Ectodermal cell (in vitro differentiated cells): ENCODE results near the gene ASTN2.

Source experiments
- H3K27ac ChIP-seq: 2 replicates; pipeline ENCODE4 v1.7.0; 2013; ENCODE audit warnings: mild to moderate bottlenecking, low read depth, low read length; ENCODE audit not compliant: insufficient read depth, poor library complexity, severe bottlenecking
- H3K27me3 ChIP-seq: 2 replicates; pipeline ENCODE4 v1.7.0; 2013; ENCODE audit warnings: mild to moderate bottlenecking, low read length; ENCODE audit not compliant: insufficient read depth, control insufficient read depth, poor library complexity, severe bottlenecking
- H3K36me3 ChIP-seq: one replicate; pipeline ENCODE4 v1.7.0; 2013; ENCODE audit warnings: low read length; ENCODE audit not compliant: control insufficient read depth, insufficient read depth
- H3K4me1 ChIP-seq: one replicate; pipeline ENCODE4 v1.7.0; 2013; ENCODE audit warnings: low read length; ENCODE audit not compliant: control insufficient read depth, insufficient read depth
- H3K4me3 ChIP-seq: 2 replicates; pipeline ENCODE4 v1.7.0; 2013; ENCODE audit warnings: low read depth, low read length, control low read depth; ENCODE audit not compliant: insufficient read depth
- H3K9me3 ChIP-seq: 2 replicates; pipeline ENCODE4 v1.7.0; 2013; ENCODE audit warnings: mild to moderate bottlenecking, low read length, moderate library complexity; ENCODE audit not compliant: control insufficient read depth
- WGBS, 2 experiments: methylation state at CpG; one replicate each; pipeline ENCODE4 v1.1.7; 2013; ENCODE audit warnings: missing lambda C conversion rate in 2 of 2; 5-methylcytosine and 5-hydroxymethylcytosine counted together

The ASTN2 gene

DNA sequence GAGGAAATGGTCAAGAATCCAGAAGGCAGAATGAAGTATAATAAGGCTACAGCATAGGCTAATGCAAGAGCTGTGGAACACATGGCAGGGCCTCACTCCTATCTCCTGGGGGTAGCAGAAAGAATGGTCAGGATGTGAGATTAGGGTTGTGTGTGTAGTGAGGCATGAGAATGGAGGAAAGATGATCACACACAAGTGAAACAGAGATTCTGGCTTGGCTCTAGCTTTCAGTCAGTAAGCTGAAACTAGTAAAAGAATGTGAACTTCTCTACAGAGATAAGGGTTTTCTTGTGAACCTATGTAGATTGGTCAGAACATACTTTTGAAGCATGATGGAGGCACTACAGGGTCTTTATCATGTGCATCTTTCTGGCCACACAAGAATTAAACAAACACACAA, 298.8 kb downstream of the ASTN2 start:
- no peaks in the 10 kb centered on the region for H3K9me3 ChIP-seq
- no peak overlapping the region for H3K27ac ChIP-seq
- H3K27me3 ChIP-seq: no peaks in the 10 kb centered on the region
- H3K4me3 ChIP-seq: no peak overlapping the region
- no peaks in the 10 kb centered on the region for H3K4me1 ChIP-seq
- H3K36me3 ChIP-seq: no peaks in the 10 kb centered on the region

DNA sequence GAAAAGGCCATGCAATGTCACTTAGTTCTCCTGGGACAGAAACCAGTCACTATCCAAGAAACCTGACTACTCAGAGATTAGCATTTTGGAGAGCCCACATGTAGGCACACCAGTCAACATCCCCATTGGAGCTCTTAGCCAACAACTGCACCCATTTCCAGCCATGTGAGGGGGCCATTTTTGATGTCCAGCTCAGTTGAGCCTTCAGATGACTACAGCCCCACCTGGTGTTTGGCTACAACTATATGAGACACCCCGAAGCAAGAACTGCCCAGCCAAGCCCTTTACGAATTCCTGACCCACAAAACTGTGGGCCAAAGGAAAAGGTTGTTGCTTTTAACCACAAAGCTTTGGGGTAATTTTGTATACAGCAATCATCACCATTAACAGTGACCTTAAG, 300.1 kb downstream of the ASTN2 start:
- Histone ChIP-seq H3K4me1 (no peaks in the 10 kb centered on the region), H3K4me3 (no peak overlapping the region), H3K27me3 (no peaks in the 10 kb centered on the region), H3K36me3 (no peaks in the 10 kb centered on the region), H3K27ac (no peak overlapping the region), H3K9me3 (no peaks in the 10 kb centered on the region)
- WGBS, 2 experiments: 58 to 65% methylated on average over 2 of the region's 2 CpGs

DNA sequence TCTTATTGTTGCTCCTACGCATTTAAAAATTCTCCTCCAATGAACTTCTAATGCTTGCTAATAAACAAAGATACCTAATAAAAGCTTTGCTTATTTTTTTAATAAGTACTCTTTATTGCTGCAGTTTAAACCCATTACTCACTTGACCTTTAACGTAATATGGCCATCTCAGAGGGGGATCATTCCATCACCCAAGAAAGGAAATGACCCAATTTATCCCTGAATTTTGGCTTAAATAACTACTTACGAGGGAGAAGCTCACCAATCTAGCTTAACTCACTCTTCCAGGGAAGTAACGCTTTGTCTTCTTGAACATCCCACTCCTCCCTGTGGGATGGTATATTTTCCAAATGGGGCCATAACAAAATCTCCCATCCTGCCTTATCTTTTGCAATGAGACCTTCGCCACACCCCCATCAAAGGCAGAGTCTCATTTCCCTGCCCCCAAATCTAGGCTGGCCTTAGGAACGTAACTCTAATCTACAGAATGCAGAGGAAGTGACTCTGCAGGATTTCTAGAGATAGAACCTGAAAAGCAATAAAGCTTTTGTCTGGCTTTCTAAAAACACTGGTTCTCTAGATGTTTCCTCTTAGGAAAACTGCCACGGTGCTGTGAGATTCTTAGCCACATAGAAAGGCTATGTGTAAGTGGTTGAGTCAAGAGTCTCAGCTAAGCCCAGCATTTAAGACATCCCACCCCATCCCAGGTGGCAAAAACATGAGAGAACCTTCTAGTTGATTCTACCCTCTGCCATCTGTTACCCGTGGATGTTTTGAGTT, 310.0 kb downstream of the ASTN2 start:
- Histone ChIP-seq H3K4me1 (no peaks in the 10 kb centered on the region), H3K27me3 (no peaks in the 10 kb centered on the region), H3K36me3 (no peaks in the 10 kb centered on the region), H3K27ac (no peak overlapping the region), H3K9me3 (no peaks in the 10 kb centered on the region), H3K4me3 (no peak overlapping the region)
- 88 to 89% methylated on average over 7 to 8 of the region's 8 CpGs for WGBS, 2 experiments

DNA sequence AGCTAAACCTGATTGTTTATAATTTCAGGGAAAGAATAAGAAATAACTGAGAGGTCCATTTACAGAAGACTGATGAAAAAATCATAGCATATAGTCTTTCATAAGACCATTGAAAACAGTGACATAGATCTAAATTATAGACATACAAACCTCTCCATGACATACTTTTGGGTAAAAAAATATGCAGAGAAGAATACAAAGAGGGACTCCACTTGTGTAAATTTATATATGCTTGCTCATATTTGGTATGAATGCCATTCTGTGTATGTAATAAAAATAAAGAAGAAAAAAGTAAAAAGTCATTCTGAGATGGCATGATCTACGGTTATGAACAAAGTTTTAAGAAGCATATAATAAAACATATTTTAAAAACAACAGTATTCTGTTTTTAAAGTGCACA, 310.7 kb downstream of the ASTN2 start:
- H3K4me1 ChIP-seq: no peaks in the 10 kb centered on the region
- no peaks in the 10 kb centered on the region for H3K9me3 ChIP-seq
- no CpG with 5 or more reads among the region's 1 CpG for WGBS, 2 experiments
- H3K36me3 ChIP-seq: no peaks in the 10 kb centered on the region
- no peak overlapping the region for H3K27ac ChIP-seq
- H3K27me3 ChIP-seq: no peaks in the 10 kb centered on the region
- H3K4me3 ChIP-seq: no peak overlapping the region

DNA sequence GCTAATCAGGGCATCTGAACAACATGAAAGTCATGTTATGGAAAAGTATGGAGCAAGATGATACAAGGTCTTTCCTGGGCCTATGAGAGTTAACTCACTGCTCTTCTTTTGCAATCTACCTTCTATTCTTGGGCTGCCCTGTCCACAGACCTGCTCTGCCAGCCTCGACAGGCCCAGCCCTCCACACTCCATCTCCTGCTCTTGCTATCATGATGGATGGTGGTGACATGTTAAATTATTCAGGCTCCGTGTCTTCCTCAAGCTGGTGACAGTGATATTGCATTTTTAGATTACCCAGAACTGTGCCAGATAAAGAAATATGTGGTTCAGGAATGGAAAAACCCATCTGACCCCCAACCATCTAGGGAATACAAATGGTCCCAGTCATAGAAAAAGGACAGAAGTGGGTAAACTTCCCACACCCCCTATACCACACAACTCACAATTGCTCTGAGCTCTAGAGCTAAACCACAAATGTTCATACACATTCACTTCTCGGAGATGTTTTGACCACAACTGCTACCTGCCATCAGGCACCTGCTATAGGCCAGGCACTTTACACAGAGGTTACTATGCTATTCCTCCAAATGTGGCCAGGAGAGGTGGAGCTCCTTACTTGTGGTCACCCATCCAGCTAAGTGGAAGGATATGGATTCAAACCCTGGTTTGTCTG, 311.3 kb downstream of the ASTN2 start:
- WGBS, 2 experiments: 93% methylated on average over 3 of the region's 3 CpGs
- Histone ChIP-seq H3K27ac (no peak overlapping the region), H3K4me3 (no peak overlapping the region), H3K4me1 (no peaks in the 10 kb centered on the region), H3K36me3 (no peaks in the 10 kb centered on the region), H3K27me3 (no peaks in the 10 kb centered on the region), H3K9me3 (no peaks in the 10 kb centered on the region)

DNA sequence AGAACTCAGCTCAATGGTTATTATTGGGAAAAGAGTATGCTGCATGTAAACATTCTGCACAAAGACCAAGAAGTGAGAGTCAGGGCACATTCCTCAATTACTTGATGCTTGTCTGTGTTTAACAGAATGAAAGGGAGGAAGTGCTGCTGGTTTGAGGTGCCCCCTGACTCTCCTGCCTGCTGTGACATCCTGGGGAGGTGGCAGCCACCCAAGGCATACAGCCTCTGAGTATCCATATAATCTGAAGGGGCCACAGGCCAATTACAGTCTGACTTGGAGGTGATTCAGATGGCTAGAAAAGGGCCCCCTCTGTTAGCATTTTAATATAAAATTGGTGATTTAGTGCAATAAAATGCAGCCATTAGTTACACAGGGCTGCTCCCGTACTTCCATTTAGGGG, 313.8 kb downstream of the ASTN2 start:
- 86 to 90% methylated on average over 1 of the region's 1 CpG for WGBS, 2 experiments
- no peaks in the 10 kb centered on the region for H3K9me3 ChIP-seq
- H3K36me3 ChIP-seq: no peaks in the 10 kb centered on the region
- H3K4me3 ChIP-seq: no peak overlapping the region
- H3K27ac ChIP-seq: no peak overlapping the region
- no peaks in the 10 kb centered on the region for H3K4me1 ChIP-seq
- no peaks in the 10 kb centered on the region for H3K27me3 ChIP-seq

DNA sequence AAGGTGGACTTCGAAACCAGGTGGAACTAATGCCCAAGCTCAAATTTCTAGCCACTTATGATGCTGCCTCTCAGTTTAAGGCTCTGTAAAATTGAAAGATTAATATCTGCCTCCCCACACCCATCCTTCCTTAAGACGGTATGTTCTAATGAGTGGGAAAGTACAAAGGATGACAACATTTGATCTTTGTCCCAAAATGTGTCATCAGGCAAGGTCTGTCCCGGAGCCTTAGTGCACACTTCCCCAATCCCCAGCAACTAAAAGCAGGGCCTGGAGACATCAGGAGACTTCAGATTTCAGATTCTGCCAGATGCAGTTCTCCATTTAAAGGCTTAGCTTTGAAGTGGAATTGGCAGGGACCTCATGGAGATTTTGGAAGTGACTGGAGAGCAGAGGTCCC, 316.5 kb downstream of the ASTN2 start:
- 86 to 96% methylated on average over 2 to 3 of the region's 3 CpGs for WGBS, 2 experiments

DNA sequence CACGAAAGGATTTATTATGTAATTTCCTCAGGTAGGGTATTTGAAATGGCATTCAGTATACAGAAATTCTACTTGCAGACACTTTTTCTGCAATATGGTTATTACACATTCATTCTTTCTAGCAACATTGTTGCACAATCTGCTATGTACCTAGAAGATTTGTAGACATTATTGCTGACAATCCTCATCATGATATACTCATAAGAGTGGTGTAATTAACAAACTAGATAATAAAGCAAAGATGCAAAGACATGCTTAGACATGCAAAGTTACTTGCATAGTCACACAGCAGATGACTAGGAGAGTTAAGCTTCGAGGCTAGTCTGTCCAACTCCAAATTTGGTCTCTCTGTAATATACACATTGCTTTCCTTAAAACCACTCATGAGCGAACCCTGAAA, 317.1 kb downstream of the ASTN2 start:
- Histone ChIP-seq H3K27me3 (no peaks in the 10 kb centered on the region), H3K27ac (no peak overlapping the region), H3K4me1 (peaks cover 4% of the 10 kb centered on the region), H3K9me3 (no peaks in the 10 kb centered on the region), H3K36me3 (no peaks in the 10 kb centered on the region), H3K4me3 (no peak overlapping the region)
- WGBS, 2 experiments: 90 to 91% methylated on average over 2 to 3 of the region's 3 CpGs

More for the DNA sequence above, 316.5 kb downstream of the ASTN2 start:
- no peak overlapping the region for H3K4me3 ChIP-seq
- peaks cover 4% of the 10 kb centered on the region for H3K4me1 ChIP-seq
- H3K9me3 ChIP-seq: no peaks in the 10 kb centered on the region
- H3K27ac ChIP-seq: no peak overlapping the region
- H3K36me3 ChIP-seq: no peaks in the 10 kb centered on the region
- no peaks in the 10 kb centered on the region for H3K27me3 ChIP-seq

DNA sequence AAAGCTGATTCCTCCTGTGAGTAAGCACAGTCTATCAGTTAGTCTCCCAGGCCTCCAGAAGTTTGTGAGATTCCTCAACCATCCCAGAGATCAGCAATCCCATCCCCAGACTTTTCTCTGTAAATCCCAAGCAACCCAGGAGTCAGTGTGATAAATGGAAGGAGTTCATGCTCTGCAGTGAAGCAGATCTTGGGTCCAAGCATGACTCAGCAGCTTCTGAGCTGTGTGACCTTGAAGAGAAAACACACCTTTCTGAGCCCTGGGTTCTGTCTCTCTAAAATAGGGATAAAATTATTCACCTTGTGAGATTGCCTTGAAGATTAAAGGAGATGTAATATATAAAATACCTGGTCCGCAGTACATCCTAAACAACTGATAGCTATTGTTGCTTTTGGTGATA, 318.7 kb downstream of the ASTN2 start:
- no peak overlapping the region for H3K27ac ChIP-seq
- 100% methylated on average over 1 of the region's 1 CpG for WGBS, 2 experiments
- no peaks in the 10 kb centered on the region for H3K36me3 ChIP-seq
- no peaks in the 10 kb centered on the region for H3K27me3 ChIP-seq
- peaks cover 4% of the 10 kb centered on the region for H3K4me1 ChIP-seq
- H3K4me3 ChIP-seq: no peak overlapping the region
- H3K9me3 ChIP-seq: no peaks in the 10 kb centered on the region

DNA sequence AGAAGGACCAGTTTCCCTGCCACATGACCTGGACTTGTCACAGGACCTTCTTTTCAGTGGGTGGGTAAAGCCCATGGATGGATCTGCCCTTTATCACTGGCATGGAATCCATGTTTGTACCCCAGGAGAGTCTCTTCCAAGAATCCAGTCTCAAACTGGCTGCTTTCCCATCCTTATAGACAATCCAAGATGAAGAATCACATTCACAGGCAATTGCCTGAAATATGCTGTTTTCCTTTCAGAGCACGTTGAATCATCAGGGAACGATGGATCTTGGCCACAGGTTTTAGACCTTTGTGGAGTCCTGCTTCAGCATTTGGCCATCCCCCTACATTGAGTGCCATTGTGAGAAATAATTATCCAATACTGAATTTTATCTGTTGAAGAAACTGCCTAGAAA, 319.8 kb downstream of the ASTN2 start:
- no peaks in the 10 kb centered on the region for H3K36me3 ChIP-seq
- 95 to 99% methylated on average over 2 of the region's 2 CpGs for whole genome bisulfite sequencing, 2 experiments
- no peak overlapping the region for H3K4me3 ChIP-seq
- peaks cover 4% of the 10 kb centered on the region for H3K4me1 ChIP-seq
- H3K9me3 ChIP-seq: no peaks in the 10 kb centered on the region
- H3K27ac ChIP-seq: no peak overlapping the region
- H3K27me3 ChIP-seq: no peaks in the 10 kb centered on the region
